OCI-LY1 (cell line): ENCODE measurements around the gene MS4A10.

Experiments used
- EZH2 ChIP-seq: fragments of 200-600 bp; sonication (generic), shearing (Covaris generic); IDR thresholded peaks from 2 replicates; pipeline ENCODE4 v1.8.0; 2017; ENCODE audit warnings: borderline replicate concordance, mixed run types, mild to moderate bottlenecking, antibody characterized with exemption, low read length, moderate library complexity, mixed read lengths
- TF ChIP-seq, protein P1 (sequence below): fragments of 200-600 bp; sonication (generic), shearing (Covaris generic); IDR thresholded peaks from 2 replicates; pipeline ENCODE4 v1.5.1; 2017; ENCODE audit warnings: mild to moderate bottlenecking, antibody characterized with exemption, low read length, moderate library complexity, mixed read lengths

DNA sequence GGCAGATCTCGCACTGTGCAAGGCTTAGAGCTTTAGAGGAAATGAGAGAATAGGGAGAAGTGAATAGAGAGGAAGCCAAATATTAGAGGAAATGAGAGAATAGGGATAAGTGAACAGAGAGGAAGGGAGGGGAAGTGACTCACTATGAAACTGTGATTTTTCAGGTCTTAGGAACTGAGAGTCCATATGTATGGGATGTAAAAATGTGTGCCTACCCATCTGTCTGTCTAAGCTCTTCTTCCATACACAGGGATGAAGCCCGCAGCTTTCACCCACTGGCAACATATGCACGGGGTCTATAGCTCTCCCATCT lies 50.4 kb downstream of the MS4A10 start:
- TF ChIP-seq EZH2 = no peak
- TF ChIP-seq, protein P1, sequence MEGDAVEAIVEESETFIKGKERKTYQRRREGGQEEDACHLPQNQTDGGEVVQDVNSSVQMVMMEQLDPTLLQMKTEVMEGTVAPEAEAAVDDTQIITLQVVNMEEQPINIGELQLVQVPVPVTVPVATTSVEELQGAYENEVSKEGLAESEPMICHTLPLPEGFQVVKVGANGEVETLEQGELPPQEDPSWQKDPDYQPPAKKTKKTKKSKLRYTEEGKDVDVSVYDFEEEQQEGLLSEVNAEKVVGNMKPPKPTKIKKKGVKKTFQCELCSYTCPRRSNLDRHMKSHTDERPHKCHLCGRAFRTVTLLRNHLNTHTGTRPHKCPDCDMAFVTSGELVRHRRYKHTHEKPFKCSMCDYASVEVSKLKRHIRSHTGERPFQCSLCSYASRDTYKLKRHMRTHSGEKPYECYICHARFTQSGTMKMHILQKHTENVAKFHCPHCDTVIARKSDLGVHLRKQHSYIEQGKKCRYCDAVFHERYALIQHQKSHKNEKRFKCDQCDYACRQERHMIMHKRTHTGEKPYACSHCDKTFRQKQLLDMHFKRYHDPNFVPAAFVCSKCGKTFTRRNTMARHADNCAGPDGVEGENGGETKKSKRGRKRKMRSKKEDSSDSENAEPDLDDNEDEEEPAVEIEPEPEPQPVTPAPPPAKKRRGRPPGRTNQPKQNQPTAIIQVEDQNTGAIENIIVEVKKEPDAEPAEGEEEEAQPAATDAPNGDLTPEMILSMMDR = no peak
